Measurements from ENCODE around the gene IRGM. TPM values are rescaled to one million over a fixed set of nuclear protein-coding genes. Genes with fewer than 3 reads are reported as not detected.

The IRGM gene
- total RNA-seq, 1 donor from 2014 or later: not detected

- Mint-ChIP-seq H3K9me3 (no peaks in the 10 kb centered on the region), H3K4me1 (no peaks in the 10 kb centered on the region), H3K27me3 (ENCODE audit: insufficient read depth, low read depth) (peaks cover 2% of the 10 kb centered on the region), H3K27ac (no peak overlapping the region), H3K36me3 (no peaks in the 10 kb centered on the region), H3K4me3 (no peak overlapping the region)
- Histone ChIP-seq H3K9me3 (ENCODE audit: low read depth) (no peaks in the 10 kb centered on the region), H3K4me3 (no peak overlapping the region), H2AFZ (replicated peaks) (no peak overlapping the region), H3K4me2 (no peak overlapping the region), H3K36me3 (no peaks in the 10 kb centered on the region), H3K27ac (no peak overlapping the region), H4K20me1 (ENCODE audit: low read depth) (no peaks in the 10 kb centered on the region), H3K79me2 (ENCODE audit: low read depth) (no peaks in the 10 kb centered on the region), H3K4me1 (no peaks in the 10 kb centered on the region), H3K9ac (no peak overlapping the region), H3F3A (ENCODE audit: low read depth) (no peaks in the 10 kb centered on the region), H3K27me3 (no peaks in the 10 kb centered on the region)
- TF ChIP-seq EZH2 (IDR thresholded peaks at IDR 0.05): no peak
- no peak for TF ChIP-seq EZH2phosphoT487 (IDR thresholded peaks at IDR 0.05)
- no peak for TF ChIP-seq CTCF (IDR thresholded peaks at IDR 0.05)
- DNase-seq (ENCODE audit: low spot score): no peak
Measured at GRCh38 chr5:150862070-150862469, 15.7 kb downstream of the IRGM start.

DNA sequence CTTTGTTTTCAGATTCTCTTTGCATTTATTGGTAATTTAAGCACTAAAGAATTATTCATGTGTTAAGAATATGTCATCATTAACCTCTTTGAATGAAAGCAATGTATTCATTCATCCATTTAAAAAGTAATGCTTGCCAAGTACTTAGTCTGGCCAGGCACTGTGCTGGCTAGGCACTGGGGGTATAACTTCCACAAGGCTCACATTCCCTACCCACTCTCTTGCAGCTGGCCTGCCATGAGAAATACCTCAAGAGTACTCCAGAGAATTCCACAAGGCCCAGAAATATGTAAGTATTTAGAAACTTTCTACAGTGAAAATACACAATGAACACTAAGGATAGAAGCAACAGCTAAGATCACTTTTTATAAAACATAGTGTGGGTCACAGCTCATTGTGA lies 33.0 kb downstream of the IRGM start:
- no peak for DNase-seq (ENCODE audit: low spot score)
- no peaks in the 10 kb centered on the region for H3K4me1 Mint-ChIP-seq
- no peaks in the 10 kb centered on the region for H3K36me3 Mint-ChIP-seq
- Histone ChIP-seq H3K4me1 (no peaks in the 10 kb centered on the region), H2AFZ (replicated peaks) (no peak overlapping the region), H3K79me2 (ENCODE audit: low read depth) (no peaks in the 10 kb centered on the region), H3K36me3 (peaks cover 4% of the 10 kb centered on the region), H3F3A (ENCODE audit: low read depth) (no peaks in the 10 kb centered on the region), H3K4me2 (no peak overlapping the region), H3K9me3 (ENCODE audit: low read depth) (peaks cover 10% of the 10 kb centered on the region), H3K4me3 (no peak overlapping the region), H3K27ac (no peak overlapping the region), H3K9ac (no peak overlapping the region), H4K20me1 (ENCODE audit: low read depth) (no peaks in the 10 kb centered on the region), H3K27me3 (no peaks in the 10 kb centered on the region)
- TF ChIP-seq CTCF (IDR thresholded peaks at IDR 0.05) (no peak), EZH2 (IDR thresholded peaks at IDR 0.05) (no peak), EZH2phosphoT487 (IDR thresholded peaks at IDR 0.05) (no peak)
- H3K4me3 Mint-ChIP-seq: no peak overlapping the region
- no peak overlapping the region for H3K27ac Mint-ChIP-seq
- peaks cover 5% of the 10 kb centered on the region for H3K27me3 Mint-ChIP-seq (ENCODE audit: insufficient read depth, low read depth)
- H3K9me3 Mint-ChIP-seq: peaks cover 12% of the 10 kb centered on the region

GRCh38 chr5:150895431-150896428 lies 49.4 kb downstream of the IRGM start:
- no peaks in the 10 kb centered on the region for H3F3A ChIP-seq (ENCODE audit: low read depth)
- Mint-ChIP-seq H3K9me3 (peaks cover 50% of the 10 kb centered on the region), H3K36me3 (peaks cover 12% of the 10 kb centered on the region), H3K4me3 (no peak overlapping the region), H3K4me1 (no peaks in the 10 kb centered on the region), H3K27ac (no peak overlapping the region), H3K27me3 (ENCODE audit: insufficient read depth, low read depth) (peaks cover 2% of the 10 kb centered on the region)
- no peaks in the 10 kb centered on the region for H4K20me1 ChIP-seq (ENCODE audit: low read depth)
- peaks cover 73% of the 10 kb centered on the region for H3K9me3 ChIP-seq (ENCODE audit: low read depth)
- H3K79me2 ChIP-seq (ENCODE audit: low read depth): no peaks in the 10 kb centered on the region
- no peak overlapping the region for H2AFZ ChIP-seq (replicated peaks)
- H3K36me3 ChIP-seq: peaks cover 40% of the 10 kb centered on the region
- TF ChIP-seq CTCF (IDR thresholded peaks at IDR 0.05): no peak
- no peak for TF ChIP-seq EZH2 (IDR thresholded peaks at IDR 0.05)
- TF ChIP-seq EZH2phosphoT487 (IDR thresholded peaks at IDR 0.05): no peak
- H3K4me1 ChIP-seq: no peaks in the 10 kb centered on the region
- H3K27ac ChIP-seq: no peak overlapping the region
- no peaks in the 10 kb centered on the region for H3K27me3 ChIP-seq
- H3K4me2 ChIP-seq: no peak overlapping the region
- H3K9ac ChIP-seq: no peak overlapping the region
- H3K4me3 ChIP-seq: no peak overlapping the region
- no peak for DNase-seq (ENCODE audit: low spot score)

Other genes starting within 250 kb of the IRGM start
- gene SYNPO, start 205.9 kb upstream of the IRGM start, total RNA-seq (ENCODE audit: low replicate concordance): 0.41 and 1.3 TPM in 2 replicates
- 0.43 and 0.90 TPM in 2 replicates for gene MYOZ3, start 185.3 kb upstream of the IRGM start, total RNA-seq (ENCODE audit: low replicate concordance)
- gene RBM22, start 145.5 kb upstream of the IRGM start, total RNA-seq (ENCODE audit: low replicate concordance): 46.1 and 52.4 TPM in 2 replicates
- 50.0 and 65.8 TPM in 2 replicates for gene DCTN4, start 87.5 kb upstream of the IRGM start, total RNA-seq (ENCODE audit: low replicate concordance)
- 18.4 and 24.6 TPM in 2 replicates for gene SMIM3, start 67.8 kb upstream of the IRGM start, total RNA-seq (ENCODE audit: low replicate concordance)
- 17.0 and 28.8 TPM in 2 replicates for gene ZNF300, start 58.5 kb downstream of the IRGM start, total RNA-seq (ENCODE audit: low replicate concordance)
- gene GPX3, start 174.1 kb downstream of the IRGM start, total RNA-seq (ENCODE audit: low replicate concordance): 17.9 and 22.4 TPM in 2 replicates
- gene TNIP1, start 234.5 kb downstream of the IRGM start, total RNA-seq (ENCODE audit: low replicate concordance): 33.5 and 49.7 TPM in 2 replicates